Measurements from ENCODE around the gene SUN5.
"Not testable (repeated sequence)": the region's sequence is repeated elsewhere in the genome, so short reads cannot be mapped to it uniquely, and the experiment has no call there.

Gene SUN5

DNA sequence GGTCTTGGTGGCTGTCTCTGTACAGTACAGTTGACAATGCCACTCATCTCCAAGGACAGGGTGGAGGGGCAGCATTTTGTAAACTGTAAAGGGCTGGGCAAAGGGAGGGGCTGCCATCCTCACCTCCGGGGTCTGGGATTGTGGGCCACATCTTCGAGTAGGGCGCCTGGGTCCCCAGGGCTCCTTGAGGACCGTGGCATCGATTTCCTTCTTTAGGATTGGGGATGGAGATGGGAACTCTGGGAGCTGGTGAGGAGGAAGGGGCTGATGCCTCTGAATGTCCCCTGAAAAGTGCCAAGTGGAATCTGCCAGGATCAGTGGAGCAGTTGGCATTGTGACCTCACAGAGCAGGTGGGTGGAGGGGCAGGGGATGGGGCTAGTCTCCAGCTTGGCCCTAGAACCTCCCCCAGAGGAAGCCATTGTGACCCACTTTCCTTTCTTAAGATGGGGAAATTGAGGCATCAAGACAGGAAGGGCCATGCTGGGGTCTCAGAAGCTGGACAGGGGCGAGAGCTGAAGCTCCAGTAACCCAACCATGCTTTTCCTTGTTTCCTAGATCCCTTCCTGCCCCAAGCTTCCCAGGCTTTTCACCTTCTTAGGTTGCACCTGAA is at the start of gene SUN5:
TSS of gene SUN5 (minus strand) at position 293 of the 611 bp plus-strand sequence. CDS start at position 200, 93 bp downstream.
- DNase-seq (ENCODE audit: extremely low read depth in 1 of 2, low read depth in 1 of 2), result no peak

DNA sequence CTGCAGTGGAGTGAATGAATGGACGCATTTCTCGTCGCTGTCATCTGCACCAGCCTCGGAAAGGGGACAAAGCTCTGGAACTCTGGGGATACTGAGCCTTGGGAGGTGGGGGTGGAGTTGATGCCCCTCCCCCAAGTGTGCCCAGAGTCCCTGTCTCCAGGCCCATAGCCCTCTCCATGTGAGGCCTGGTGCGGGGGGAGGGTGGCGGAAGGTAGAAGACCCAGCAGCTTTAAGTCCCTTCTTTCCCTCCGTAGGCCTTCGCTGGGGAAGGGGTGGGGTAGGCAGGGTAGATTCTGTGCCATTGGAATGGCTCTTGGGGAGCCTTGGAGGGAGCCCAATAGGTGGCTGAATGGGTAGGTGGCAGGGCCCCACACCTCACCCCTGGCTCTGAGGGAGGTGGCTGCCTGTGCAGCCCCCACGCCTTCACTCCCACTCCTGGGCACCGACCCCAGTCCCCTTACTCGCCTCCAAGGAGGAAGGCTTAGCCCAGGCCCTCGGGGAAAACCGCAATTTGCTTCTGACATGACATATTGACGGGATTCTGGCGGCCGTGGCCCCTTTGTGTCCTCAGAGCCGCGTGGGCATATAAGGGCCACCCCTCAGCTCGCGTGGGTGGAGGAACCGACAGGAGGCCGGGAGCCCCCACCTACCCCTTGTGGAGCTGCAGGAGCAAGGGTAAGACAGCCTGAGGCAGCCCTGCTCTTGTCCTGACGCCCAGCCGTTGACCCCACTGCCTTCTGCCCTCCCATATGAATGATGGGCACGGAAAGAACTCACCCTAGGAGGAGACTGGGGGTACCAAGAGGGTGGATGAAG is 49.3 kb upstream of the SUN5 start, which contains the start of gene BPIFB3:
TSS of gene BPIFB3 (plus strand) at position 613 of the 816 bp plus-strand sequence. CDS start 1,533 bp downstream, outside the sequence.
- DNase-seq (ENCODE audit: extremely low read depth in 1 of 2, low read depth in 1 of 2), result no peak

DNA sequence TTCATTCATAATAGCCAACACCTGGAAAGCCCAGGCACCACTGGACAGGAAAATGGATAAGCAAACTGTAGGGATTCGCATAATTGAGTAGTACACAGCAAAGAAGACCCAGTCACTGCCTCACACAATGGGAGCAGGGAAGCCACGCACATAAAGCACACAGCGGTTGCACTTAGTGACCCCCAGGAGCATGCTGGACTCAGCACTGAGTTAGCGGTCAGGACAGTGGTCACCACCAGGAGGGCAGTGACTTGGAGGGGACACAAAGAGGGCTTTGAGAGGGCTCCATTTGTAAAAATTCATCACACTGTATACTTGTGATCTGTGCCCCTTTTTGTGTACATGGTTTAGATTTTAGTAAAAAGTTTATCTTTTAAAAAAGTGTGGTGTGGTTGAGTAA is 47.1 kb upstream of the SUN5 start:
- DNase-seq (ENCODE audit: extremely low read depth in 1 of 2, low read depth in 1 of 2), result no peak

- DNase-seq (ENCODE audit: extremely low read depth in 1 of 2, low read depth in 1 of 2), result no peak
Observed at GRCh38 chr20:33046412-33046811, 42.2 kb upstream of the SUN5 start.

- not testable (repeated sequence) for DNase-seq (ENCODE audit: extremely low read depth in 1 of 2, low read depth in 1 of 2)
Observed at GRCh38 chr20:33045129-33045721, 41.0 kb upstream of the SUN5 start.

DNA sequence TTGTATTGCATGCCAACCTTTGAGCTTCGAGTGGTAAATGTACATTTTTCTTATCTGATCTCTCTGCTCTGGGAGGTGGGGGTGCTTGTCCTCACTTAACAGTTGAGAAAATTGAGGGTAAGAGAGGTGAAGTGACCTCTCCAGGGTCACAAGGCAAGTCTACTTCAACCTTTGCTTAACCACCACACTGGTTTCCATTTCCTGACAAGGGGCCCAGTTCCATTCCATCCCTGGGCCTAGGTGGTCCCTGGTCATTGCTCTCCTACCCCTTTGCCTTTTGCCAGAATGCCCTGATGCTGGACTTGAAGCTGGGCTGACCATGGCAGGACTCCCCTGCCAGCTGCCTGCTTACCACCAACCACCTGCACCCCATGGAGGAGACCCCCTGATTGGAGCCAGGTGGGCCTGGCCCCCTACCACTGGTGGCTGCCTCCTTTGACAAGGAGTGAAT is 39.5 kb upstream of the SUN5 start:
- DNase-seq (ENCODE audit: extremely low read depth in 1 of 2, low read depth in 1 of 2), result no peak

DNA sequence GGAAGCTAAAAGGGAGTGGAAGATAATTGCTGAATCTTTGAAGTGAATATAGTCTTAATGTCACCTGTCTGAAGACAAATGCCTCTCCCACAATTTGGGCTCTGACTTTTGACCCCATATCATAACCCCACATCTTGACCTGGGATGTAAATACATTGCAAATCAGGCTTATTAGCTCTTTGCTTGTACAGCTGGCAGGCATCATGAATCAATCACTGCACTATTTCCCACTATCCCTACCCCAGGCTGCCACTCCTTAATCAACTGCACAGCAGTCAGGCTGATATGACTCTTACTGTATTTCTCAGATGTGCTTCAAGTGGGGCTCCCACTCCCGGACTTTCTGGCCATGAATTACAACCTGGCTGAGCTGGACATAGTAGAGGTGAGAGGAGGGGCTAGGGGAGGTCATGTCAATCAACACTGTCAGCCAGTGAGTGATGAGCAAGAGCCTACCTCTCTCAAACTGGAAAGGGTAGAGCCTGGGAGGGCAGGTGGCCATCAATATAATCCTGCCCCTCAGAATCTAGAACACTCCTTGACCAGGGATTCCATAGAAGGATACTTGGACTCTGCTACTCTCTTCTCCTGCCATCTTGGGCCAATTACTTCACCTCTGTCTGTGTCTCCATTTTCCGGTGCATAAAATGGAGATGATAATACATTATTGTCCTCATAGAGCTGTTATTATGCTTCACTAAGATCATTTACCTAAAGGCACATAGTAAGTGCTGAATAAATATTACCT is 38.9 kb upstream of the SUN5 start:
- no peak for DNase-seq (ENCODE audit: extremely low read depth in 1 of 2, low read depth in 1 of 2)

DNA sequence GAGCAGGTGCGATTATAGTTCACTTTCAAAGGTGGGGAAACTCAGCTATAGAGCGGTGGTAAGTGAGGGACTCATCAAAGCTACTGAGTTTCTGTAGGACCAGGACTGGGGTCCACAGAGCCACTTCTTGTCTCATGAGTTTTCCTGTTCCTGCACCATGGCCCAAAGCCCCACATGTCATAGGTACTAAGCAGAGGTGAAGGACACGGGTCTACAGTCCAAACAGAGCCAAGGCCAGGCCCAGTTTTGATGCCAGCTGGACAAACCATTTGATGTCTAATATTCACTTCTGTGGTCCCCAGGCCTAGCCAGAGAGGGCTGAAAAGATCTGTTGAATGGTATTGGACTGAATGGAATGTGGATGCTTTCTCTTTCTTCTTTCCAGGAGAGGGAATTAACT is 38.2 kb upstream of the SUN5 start:
- DNase-seq (ENCODE audit: extremely low read depth in 1 of 2, low read depth in 1 of 2), result no peak

DNA sequence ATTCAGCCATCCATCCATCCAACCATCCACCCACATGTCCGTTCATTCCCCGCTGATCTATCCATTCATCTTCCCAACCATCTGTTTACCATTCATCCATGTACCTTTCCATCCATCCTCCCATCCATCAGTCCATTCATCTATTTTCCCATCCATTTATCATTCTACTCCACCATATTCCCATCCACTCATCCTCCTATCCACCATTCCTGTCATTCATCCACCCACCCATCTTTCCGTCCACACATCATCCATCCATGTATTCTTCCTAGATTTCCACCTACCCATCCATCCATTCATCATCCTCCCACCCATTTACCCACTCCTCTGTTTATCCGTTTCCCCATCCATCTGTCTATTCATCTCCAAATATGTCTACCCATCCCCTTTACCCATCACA is 34.0 kb upstream of the SUN5 start:
- DNase-seq (ENCODE audit: extremely low read depth in 1 of 2, low read depth in 1 of 2), result no peak

DNA sequence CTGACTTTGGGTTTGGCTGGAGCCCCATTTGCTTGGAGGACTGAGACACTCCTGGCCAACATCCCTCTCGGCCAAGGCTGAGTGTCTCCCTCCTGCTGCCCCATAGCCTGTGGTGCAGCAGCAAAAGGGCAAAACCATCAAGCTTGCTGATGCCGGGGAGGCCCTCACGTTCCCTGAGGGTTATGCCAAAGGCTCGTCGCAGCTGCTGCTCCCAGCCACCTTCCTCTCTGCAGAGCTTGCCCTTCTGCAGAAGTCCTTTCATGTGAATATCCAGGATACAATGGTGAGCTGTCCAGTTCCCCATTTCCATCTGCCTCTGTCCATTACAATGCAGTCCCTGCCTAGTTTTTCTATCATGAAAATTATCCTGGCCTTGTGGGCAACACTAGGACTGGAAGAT is 33.2 kb upstream of the SUN5 start:
- no peak for DNase-seq (ENCODE audit: extremely low read depth in 1 of 2, low read depth in 1 of 2)

DNA sequence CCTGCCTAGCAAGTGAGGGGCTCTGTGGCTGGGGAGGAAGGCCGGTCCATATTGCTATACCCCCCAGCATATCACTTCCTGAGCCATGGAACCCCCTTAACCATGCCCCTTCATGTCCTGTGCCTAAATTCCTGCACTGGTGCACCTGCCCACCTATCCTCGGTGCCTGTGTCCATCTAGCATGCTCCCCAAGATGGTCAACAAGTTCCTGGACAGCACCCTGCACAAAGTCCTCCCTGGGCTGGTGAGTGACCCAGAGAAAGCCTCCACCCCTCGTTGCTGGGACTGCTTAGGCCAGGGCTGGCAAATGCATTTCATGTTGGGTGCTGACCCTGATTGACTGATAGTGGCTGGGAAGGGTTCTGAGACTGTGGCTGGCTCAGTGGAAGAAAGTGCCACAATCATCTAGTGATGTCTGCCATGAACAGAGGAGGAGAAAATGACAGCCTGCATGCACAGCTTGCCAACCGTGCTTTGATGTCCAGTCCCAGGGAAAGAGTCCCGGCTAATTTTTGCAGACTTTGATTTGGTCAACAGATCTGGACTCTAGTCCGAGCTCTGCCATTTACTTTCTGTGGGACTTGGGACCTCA is 30.8 kb upstream of the SUN5 start:
- DNase-seq (ENCODE audit: extremely low read depth in 1 of 2, low read depth in 1 of 2), result no peak

DNA sequence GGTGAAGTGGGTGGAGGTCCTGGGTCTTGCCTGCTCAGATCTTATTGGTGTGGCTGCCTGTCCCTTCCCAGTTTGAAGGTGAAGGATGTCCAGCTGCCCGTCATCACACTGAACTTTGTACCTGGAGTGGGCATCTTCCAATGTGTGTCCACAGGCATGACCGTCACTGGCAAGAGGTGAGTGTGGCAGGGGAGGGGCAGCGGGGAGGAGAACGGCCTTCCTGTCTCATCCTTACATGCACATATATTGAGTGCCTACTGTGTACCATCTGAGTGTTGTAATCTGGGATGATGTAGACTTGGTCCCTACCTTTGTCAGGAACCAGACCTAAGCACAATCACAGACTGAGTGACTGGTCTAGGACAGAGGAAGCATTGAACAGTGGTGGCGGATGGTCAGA is 29.9 kb upstream of the SUN5 start:
- DNase-seq (ENCODE audit: extremely low read depth in 1 of 2, low read depth in 1 of 2), result no peak

GRCh38 chr20:33033381-33033780 is 29.1 kb upstream of the SUN5 start:
- no peak for DNase-seq (ENCODE audit: extremely low read depth in 1 of 2, low read depth in 1 of 2)

DNA sequence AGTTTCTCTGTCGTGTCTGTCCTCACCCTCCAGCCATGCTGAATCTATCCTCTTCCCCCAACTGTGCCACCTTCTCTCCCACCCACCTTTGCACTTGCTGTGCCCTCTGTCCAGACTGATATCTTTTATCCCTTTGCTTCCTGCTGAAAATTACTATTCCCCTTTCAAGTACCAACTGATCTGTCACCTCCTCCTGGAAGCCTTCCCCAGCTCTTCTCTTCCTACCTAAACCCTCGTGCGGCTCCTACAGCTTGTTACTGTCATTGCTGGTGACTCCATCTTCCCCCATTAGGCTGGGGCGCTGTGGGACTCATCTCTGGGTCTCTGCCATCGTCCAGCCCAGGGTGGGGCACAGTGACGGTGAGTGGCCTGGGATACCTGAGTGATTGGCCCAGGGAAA is 28.3 kb upstream of the SUN5 start:
- DNase-seq (ENCODE audit: extremely low read depth in 1 of 2, low read depth in 1 of 2), result no peak

GRCh38 chr20:33031531-33031930 is 27.3 kb upstream of the SUN5 start, which contains the start of gene BPIFB6:
Gene BPIFB6 (plus strand): TSS chr20:33031648. CDS start chr20:33031648, 0 bp downstream.
- DNase-seq (ENCODE audit: extremely low read depth in 1 of 2, low read depth in 1 of 2), result no peak

DNA sequence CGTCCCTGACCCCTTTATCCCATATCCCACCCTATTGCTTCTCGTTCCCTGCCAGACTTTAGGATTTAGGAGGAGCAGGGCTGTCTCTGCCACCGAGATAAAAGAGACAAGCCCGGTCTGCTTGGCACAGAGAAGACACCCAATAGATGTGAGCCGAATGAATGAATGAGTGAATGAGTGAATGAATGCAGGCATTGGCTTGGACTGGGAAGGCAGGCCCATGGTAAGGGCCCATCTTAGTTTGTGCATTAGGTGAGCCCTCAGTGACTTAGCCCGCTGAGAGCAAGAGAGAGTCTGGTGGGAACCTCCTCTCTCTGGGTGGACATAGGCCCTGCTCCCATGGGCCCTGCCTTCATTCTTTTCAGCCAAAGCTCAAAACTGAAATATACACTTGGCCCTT is 26.3 kb upstream of the SUN5 start:
- no peak for DNase-seq (ENCODE audit: extremely low read depth in 1 of 2, low read depth in 1 of 2)

- DNase-seq (ENCODE audit: extremely low read depth in 1 of 2, low read depth in 1 of 2), result no peak
Observed at GRCh38 chr20:33030076-33030475, 25.8 kb upstream of the SUN5 start.

DNA sequence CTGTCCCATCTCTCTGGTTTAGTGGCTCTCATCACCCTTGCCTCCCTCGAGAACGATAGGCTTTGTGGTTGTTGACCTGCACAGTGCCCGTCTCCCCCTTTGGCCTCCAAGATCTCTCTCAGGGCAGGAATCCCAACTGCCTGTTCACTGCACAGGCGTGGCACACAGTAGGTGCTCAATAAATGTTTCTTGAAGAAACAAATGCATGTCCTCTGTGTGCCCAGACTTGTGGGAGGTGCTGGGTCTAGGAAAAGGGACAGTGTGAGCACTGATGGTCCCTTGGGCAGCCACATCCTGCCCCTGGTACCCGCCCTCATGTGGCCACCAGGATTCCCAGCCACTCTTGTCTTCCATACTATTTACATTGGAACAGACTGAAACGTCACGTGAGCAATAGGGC is 24.6 kb upstream of the SUN5 start:
- DNase-seq (ENCODE audit: extremely low read depth in 1 of 2, low read depth in 1 of 2), result no peak

DNA sequence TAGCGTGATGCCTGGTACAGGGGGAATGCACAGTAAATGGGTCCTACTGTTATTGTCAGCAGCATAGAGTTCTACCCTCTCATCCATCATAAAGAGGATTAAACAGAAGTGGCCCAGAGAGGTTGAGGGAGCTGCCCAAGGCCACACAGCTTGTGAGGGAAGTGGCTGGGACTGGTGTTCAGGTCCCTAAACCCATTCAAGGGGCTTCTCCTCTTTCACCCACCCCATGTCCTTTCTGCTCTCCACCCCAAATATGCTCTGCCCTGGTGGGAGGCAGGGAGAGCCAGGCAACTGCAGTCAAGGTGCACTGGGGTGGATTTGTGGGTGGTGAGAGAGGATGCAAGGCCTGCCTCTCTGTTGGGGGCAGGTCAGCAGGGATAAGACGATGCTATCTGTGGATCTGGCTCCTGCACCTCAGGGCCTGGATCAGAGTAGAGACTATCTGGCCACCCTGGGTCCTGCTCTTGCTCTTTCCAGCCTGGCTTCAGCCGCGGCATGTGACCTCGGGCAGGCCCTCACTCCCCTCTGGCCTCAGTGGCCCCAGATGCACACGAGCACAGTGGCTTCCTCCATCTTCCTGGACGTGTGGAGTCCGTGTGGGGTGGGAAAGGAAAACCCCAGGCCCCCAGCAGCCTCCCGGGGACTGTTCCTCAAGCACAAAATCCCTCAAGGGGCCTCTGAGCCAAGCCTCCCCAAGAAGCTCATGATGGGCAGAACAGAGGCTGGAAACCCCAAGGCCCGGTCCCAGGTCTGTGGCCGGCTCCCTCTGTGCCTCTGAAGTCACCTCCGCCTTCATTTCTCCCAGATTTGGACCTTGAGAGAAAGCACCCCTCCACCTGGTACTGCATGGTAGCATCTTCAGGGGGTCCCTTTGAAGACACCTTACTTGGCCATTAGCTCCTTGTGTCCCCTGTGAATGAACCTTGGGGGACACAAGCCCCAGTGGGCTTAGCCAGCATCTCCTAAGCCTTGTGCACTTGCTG is 23.8 kb upstream of the SUN5 start:
- no peak for DNase-seq (ENCODE audit: extremely low read depth in 1 of 2, low read depth in 1 of 2)
